Uterus (tissue), 2 donors: ENCODE results near the gene CDKAL1.

ENCODE experiments used
- CTCF ChIP-seq, 4 experiments: fragments of 200-600 bp in 2 of 4; fragments of 450-650 bp in 2 of 4; sonication (generic) in 2 of 4; IDR thresholded peaks; one replicate each; pipeline ENCODE4 v1.5.1; 2016 to 2019; ENCODE audit warnings: antibody characterized with exemption in 4 of 4, mild to moderate bottlenecking in 2 of 4, moderate library complexity in 1 of 4
- POLR2A ChIP-seq, 2 donors: fragments of 450-650 bp; IDR thresholded peaks; one replicate each; pipeline ENCODE4 v1.6.1; 2016; ENCODE audit warnings: antibody characterized with exemption in 2 of 2, mild to moderate bottlenecking in 1 of 2, moderate library complexity in 1 of 2

DNA sequence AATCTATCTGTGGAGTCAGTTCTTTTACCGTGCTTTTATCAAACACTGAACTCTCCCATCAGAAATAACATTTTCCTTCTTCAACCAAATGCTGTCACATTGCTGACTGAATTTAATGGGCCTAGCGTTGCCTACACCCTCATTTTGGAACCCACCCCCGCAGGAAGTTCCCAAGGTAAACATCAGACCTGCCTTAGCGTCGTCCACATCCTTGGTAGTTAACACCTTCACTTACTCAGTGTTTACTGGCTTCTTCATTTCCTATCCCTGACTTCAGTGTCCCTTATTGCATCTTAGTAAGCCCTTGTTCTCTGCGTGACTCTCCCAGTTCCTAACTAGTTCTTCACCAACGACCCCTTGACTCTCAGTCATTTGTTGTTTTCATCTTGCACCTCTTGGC is 567.9 kb downstream of the CDKAL1 start:
- TF ChIP-seq CTCF (IDR thresholded peaks at IDR 0.05) (no peak), POLR2A (IDR thresholded peaks at IDR 0.05) (no peak)
